NB4 (cell line): Measurements from ENCODE around the gene TRAPPC12.

Experiments used
- CTCF ChIP-seq: IDR thresholded peaks from one replicate; pipeline ENCODE4 v1.5.1; 2012; ENCODE audit warnings: low read depth, low read length
- MAX ChIP-seq: IDR thresholded peaks from 2 replicates; pipeline ENCODE4 v1.6.1; 2011; ENCODE audit warnings: low read depth, low read length
- MYC ChIP-seq: IDR thresholded peaks from 2 replicates; pipeline ENCODE4 v1.6.1; 2011; ENCODE audit warnings: low read depth, low read length
- POLR2A ChIP-seq: IDR thresholded peaks from 2 replicates; pipeline ENCODE4 v1.6.1; 2011; ENCODE audit warnings: mild to moderate bottlenecking; ENCODE audit not compliant: insufficient read length; ENCODE audit errors: extremely low read depth

GRCh38 chr2:3449086-3449485 is 69.6 kb downstream of the TRAPPC12 start:
- no peak for TF ChIP-seq CTCF
- no peak for TF ChIP-seq POLR2A
- no peak for TF ChIP-seq MAX
- TF ChIP-seq MYC, result no peak
